ENCODE data around the gene PLXNA4. TPM values are rescaled to one million over a fixed set of nuclear protein-coding genes. Genes with fewer than 3 reads are reported as not detected.

PLXNA4 gene
- total RNA-seq, 4 donors from 2014 or later: 0.31 to 0.66 (median 0.43) TPM

DNA sequence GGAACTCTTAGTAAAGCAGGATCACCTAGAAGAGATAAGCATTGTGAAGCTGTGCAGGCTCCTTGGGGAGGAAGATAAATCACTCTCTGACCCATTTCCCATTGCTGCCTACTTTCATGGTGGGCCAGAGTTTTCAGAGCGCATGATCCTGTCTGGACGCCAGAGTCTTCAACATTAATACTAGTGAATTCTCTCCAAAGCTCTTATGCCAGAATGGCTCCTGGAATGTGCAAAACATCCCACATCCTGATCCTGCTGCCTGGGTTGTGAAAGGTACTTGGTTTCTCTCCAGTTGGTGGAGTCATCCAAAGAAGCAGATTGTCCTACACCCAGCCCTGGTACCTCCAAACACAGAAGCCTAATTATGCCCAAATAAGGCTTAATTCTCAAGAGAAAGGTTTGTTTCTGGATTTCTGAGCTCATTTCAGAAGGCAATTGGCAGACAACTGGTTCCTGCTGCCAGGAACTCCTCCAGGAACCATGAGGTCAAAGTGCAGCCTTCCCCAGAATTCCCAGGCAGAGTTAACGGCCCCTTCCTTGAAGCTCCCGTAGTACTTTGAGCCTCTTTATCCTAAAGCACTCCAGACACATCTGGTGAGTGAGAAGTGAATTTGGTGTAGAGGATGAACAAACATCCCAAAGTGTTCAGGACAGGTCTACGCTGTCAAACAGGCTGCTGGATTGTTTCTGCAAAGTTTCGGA, 495.2 kb downstream of the PLXNA4 start:
- ATAC-seq (peak; percentile 81), DNase-seq (peak in 1 of 2 donors; percentile 55)
- in situ Hi-C loops (cut with MboI; ENCODE audit: low sequenced_read_pairs in 4 of 4) (no loop called here), intact Hi-C loops (cut with DNase I; ENCODE audit: low total_unique reads) (no loop called here)
- Histone ChIP-seq H3K4me1 (peaks cover 13 to 15% of the 10 kb centered on the region in 2 donors), H3K27me3 (no peaks in the 10 kb centered on the region), H3K27ac (peak overlapping the region in 1 of 4 donors; percentile 22), H3K9me3 (no peaks in the 10 kb centered on the region), H3K36me3 (no peaks in the 10 kb centered on the region), H3K4me3 (no peak overlapping the region)
- TF ChIP-seq POLR2A (IDR thresholded peaks at IDR 0.05) (no peak), CTCF (IDR thresholded peaks at IDR 0.05 in 4 of 5, conservative IDR thresholded peaks at IDR 0.05 in 1 of 5) (no peak)

- peaks cover 13 to 15% of the 10 kb centered on the region in 2 donors for H3K4me1 ChIP-seq
- DNase-seq (no peak), ATAC-seq (no peak)
- peak overlapping the region in 1 of 4 donors; percentile 22 for H3K27ac ChIP-seq
- in situ Hi-C loops (cut with MboI; ENCODE audit: low sequenced_read_pairs in 4 of 4): no loop called here
- no peaks in the 10 kb centered on the region for H3K27me3 ChIP-seq
- intact Hi-C loops (cut with DNase I; ENCODE audit: low total_unique reads): no loop called here
- no peaks in the 10 kb centered on the region for H3K36me3 ChIP-seq
- TF ChIP-seq CTCF (IDR thresholded peaks at IDR 0.05 in 4 of 5, conservative IDR thresholded peaks at IDR 0.05 in 1 of 5): no peak
- no peak overlapping the region for H3K4me3 ChIP-seq
- H3K9me3 ChIP-seq: no peaks in the 10 kb centered on the region
Measured at GRCh38 chr7:132080467-132080866, 495.8 kb downstream of the PLXNA4 start.

- intact Hi-C loops (cut with DNase I; ENCODE audit: low total_unique reads): no loop called here
- Histone ChIP-seq H3K9me3 (no peaks in the 10 kb centered on the region), H3K4me3 (no peak overlapping the region), H3K36me3 (no peaks in the 10 kb centered on the region), H3K27me3 (no peaks in the 10 kb centered on the region), H3K4me1 (peaks cover 21 to 22% of the 10 kb centered on the region in 2 donors), H3K27ac (no peak overlapping the region)
- DNase-seq (no peak), ATAC-seq (no peak)
- TF ChIP-seq POLR2A (IDR thresholded peaks at IDR 0.05) (no peak), CTCF (IDR thresholded peaks at IDR 0.05 in 4 of 5, conservative IDR thresholded peaks at IDR 0.05 in 1 of 5) (no peak)
- in situ Hi-C loops (cut with MboI; ENCODE audit: low sequenced_read_pairs in 4 of 4): no loop called here
Measured at GRCh38 chr7:132078891-132079735, 497.2 kb downstream of the PLXNA4 start.

DNA sequence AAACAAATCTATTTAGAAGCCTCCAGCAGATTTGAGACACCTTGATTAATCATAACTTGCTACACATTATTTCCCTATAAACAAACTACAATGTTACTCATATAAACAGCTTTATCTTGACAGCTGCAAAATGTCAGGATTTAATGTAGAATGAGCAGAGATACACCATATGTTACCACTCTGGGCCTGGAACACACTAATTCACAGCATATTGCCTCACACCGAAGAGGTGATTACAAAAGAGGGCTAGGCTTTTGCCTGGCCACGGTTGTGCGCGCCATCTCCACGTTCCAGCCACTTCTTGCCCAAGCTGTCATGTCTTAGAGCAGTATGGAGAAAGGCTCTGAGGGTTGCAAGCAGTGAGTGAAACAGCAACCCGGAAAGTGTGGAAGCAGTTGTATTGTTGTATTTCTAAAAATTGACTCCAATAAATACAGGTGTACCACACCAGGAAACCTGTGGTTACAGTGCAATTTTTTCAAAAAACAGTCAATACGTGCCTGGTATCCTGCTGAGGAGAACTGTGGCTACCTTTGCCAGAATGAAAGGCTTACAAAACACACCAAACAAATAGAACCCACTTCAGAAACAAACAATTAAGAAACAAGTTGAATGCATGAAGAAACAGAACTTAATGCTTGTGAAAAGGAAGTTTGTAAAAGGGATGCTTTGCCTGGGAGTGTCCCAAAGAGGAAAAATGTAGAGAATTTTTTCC, 498.1 kb downstream of the PLXNA4 start:
- Histone ChIP-seq H3K4me1 (peaks cover 29 to 30% of the 10 kb centered on the region in 2 donors), H3K27me3 (no peaks in the 10 kb centered on the region), H3K36me3 (no peaks in the 10 kb centered on the region), H3K4me3 (no peak overlapping the region), H3K27ac (no peak overlapping the region), H3K9me3 (no peaks in the 10 kb centered on the region)
- ATAC-seq (no peak), DNase-seq (no peak)
- TF ChIP-seq POLR2A (IDR thresholded peaks at IDR 0.05) (no peak), CTCF (IDR thresholded peaks at IDR 0.05 in 4 of 5, conservative IDR thresholded peaks at IDR 0.05 in 1 of 5) (no peak)
- intact Hi-C loops (cut with DNase I; ENCODE audit: low total_unique reads) (no loop called here), in situ Hi-C loops (cut with MboI; ENCODE audit: low sequenced_read_pairs in 4 of 4) (no loop called here)
